ENCODE data around the gene BCO2. TPM values are rescaled to one million over a fixed set of nuclear protein-coding genes. Genes with fewer than 3 reads are reported as not detected.
"Not testable (repeated sequence)": the region's sequence is repeated elsewhere in the genome, so short reads cannot be mapped to it uniquely, and the experiment has no call there.

BCO2 gene
- total RNA-seq, 2 experiments from 2014 or later, result 0.97 to 1.4 TPM

GRCh38 chr11:112156956-112157766 lies 18.2 kb upstream of the BCO2 start:
- DNase-seq, result peak; percentile 2
- peak; percentile 64 for ATAC-seq
- no peaks in the 10 kb centered on the region for H3K9me3 Mint-ChIP-seq

GRCh38 chr11:112159098-112160065 lies 15.9 kb upstream of the BCO2 start:
- DNase-seq (no peak), ATAC-seq (no peak)
- Mint-ChIP-seq H3K4me1 (ENCODE audit: low read depth) (peaks cover 2% of the 10 kb centered on the region), H3K4me3 (no peak overlapping the region), H3K9me3 (no peaks in the 10 kb centered on the region), H3K27ac (no peak overlapping the region), H3K36me3 (ENCODE audit: low read depth) (no peaks in the 10 kb centered on the region), H3K27me3 (peaks cover 17% of the 10 kb centered on the region)
- intact Hi-C loops (cut with micrococcal nuclease), result no loop called here
- TF ChIP-seq, protein P1, sequence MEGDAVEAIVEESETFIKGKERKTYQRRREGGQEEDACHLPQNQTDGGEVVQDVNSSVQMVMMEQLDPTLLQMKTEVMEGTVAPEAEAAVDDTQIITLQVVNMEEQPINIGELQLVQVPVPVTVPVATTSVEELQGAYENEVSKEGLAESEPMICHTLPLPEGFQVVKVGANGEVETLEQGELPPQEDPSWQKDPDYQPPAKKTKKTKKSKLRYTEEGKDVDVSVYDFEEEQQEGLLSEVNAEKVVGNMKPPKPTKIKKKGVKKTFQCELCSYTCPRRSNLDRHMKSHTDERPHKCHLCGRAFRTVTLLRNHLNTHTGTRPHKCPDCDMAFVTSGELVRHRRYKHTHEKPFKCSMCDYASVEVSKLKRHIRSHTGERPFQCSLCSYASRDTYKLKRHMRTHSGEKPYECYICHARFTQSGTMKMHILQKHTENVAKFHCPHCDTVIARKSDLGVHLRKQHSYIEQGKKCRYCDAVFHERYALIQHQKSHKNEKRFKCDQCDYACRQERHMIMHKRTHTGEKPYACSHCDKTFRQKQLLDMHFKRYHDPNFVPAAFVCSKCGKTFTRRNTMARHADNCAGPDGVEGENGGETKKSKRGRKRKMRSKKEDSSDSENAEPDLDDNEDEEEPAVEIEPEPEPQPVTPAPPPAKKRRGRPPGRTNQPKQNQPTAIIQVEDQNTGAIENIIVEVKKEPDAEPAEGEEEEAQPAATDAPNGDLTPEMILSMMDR (IDR thresholded peaks at IDR 0.05), result no peak
- CTCF ChIA-PET, result interaction anchor here (0.8 to 1.9 kb wide), 3 partner anchors 10 to 16 kb away, joined by 3 read pairs; partner anchors contain the start of gene BCO2
- POLR2A ChIA-PET, result interaction anchor here (0.7 kb wide), 1 partner anchor 484 kb away, joined by 3 read pairs; no protein-coding TSS in a partner anchor

More at GRCh38 chr11:112156956-112157766, 18.2 kb upstream of the BCO2 start:
- POLR2A ChIA-PET, result no interaction called here
- peaks cover 2% of the 10 kb centered on the region for H3K4me1 Mint-ChIP-seq (ENCODE audit: low read depth)
- peaks cover 4% of the 10 kb centered on the region for H3K27me3 Mint-ChIP-seq
- intact Hi-C loops (cut with micrococcal nuclease), result no loop called here
- H3K4me3 Mint-ChIP-seq, result no peak overlapping the region
- CTCF ChIA-PET, result interaction anchor here (1.0 to 1.3 kb wide), 3 partner anchors 43 to 45 kb away, joined by 3 read pairs; no protein-coding TSS in a partner anchor
- TF ChIP-seq, protein P1 (IDR thresholded peaks at IDR 0.05), result no peak
- no peak overlapping the region for H3K27ac Mint-ChIP-seq
- no peaks in the 10 kb centered on the region for H3K36me3 Mint-ChIP-seq (ENCODE audit: low read depth)

- Mint-ChIP-seq H3K36me3 (ENCODE audit: low read depth) (no peaks in the 10 kb centered on the region), H3K9me3 (no peaks in the 10 kb centered on the region), H3K4me1 (ENCODE audit: low read depth) (peaks cover 2% of the 10 kb centered on the region), H3K27me3 (peaks cover 17% of the 10 kb centered on the region), H3K4me3 (no peak overlapping the region), H3K27ac (no peak overlapping the region)
- POLR2A ChIA-PET, result no interaction called here
- intact Hi-C loops (cut with micrococcal nuclease), result no loop called here
- TF ChIP-seq, protein P1 (IDR thresholded peaks at IDR 0.05), result no peak
- CTCF ChIA-PET, result interaction anchor here (1.4 to 1.9 kb wide), 2 partner anchors 9 to 12 kb away, joined by 3 read pairs; no protein-coding TSS in a partner anchor
- DNase-seq (no peak), ATAC-seq (no peak)
Observed at GRCh38 chr11:112160091-112160848, 15.0 kb upstream of the BCO2 start.

- Mint-ChIP-seq H3K27ac (no peak overlapping the region), H3K4me1 (ENCODE audit: low read depth) (peaks cover 2% of the 10 kb centered on the region), H3K9me3 (no peaks in the 10 kb centered on the region), H3K36me3 (ENCODE audit: low read depth) (no peaks in the 10 kb centered on the region), H3K27me3 (peaks cover 17% of the 10 kb centered on the region), H3K4me3 (no peak overlapping the region)
- TF ChIP-seq, protein P1 (IDR thresholded peaks at IDR 0.05), result no peak
- POLR2A ChIA-PET, result no interaction called here
- CTCF ChIA-PET, result interaction anchor here (1.9 kb wide), 1 partner anchor 8 kb away, joined by 3 read pairs; no protein-coding TSS in a partner anchor
- intact Hi-C loops (cut with micrococcal nuclease), result no loop called here
- ATAC-seq, result no peak
- no peak for DNase-seq
Observed at GRCh38 chr11:112161012-112161411, 14.3 kb upstream of the BCO2 start.

DNA sequence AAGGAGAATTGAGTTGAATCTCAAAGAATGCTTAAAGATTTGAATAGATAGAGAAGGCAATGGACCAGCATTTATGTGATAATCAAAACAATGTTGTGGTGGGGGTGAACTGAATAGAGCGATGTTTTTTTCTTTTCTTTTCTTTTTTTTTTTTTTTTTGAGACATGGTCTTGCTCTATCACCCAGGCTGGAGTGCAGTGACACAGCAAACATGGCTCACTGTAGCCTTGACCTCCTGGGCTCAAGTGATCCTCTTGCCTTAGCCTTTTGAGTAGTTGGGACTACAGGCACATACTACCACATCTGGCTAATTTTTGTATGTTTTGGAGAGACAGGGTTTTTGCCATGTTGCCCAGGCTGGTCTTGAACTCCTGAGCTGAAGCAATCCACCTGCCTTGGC lies 13.1 kb upstream of the BCO2 start:
- H3K9me3 Mint-ChIP-seq; POLR2A ChIA-PET; H3K36me3 Mint-ChIP-seq (ENCODE audit: low read depth); ATAC-seq; H3K4me1 Mint-ChIP-seq (ENCODE audit: low read depth); DNase-seq; H3K27ac Mint-ChIP-seq; H3K4me3 Mint-ChIP-seq; intact Hi-C loops (cut with micrococcal nuclease): not testable (repeated sequence)
- peaks cover 17% of the 10 kb centered on the region for H3K27me3 Mint-ChIP-seq
- CTCF ChIA-PET, result interaction anchor here (1.0 kb wide), 1 partner anchor 48 kb away, joined by 4 read pairs; no protein-coding TSS in a partner anchor
